Gastrocnemius medialis (tissue), 4 donors: ENCODE measurements around the gene C10orf105.

Experiments
- CTCF ChIP-seq, 5 experiments: fragments of 450-650 bp in 3 of 5; fragments of 200-600 bp in 2 of 5; sonication (generic) in 2 of 5; IDR thresholded peaks in 4 of 5; conservative IDR thresholded peaks in 1 of 5; 1 replicate in 4 of 5; 2 replicates in 1 of 5; pipeline ENCODE4 v1.5.1; 2016 to 2019; ENCODE audit warnings: antibody characterized with exemption in 5 of 5, mild to moderate bottlenecking in 3 of 5, moderate library complexity in 3 of 5
- POLR2A ChIP-seq, 2 donors: fragments of 450-650 bp; IDR thresholded peaks; one replicate each; pipeline ENCODE4 v1.6.1; 2017; ENCODE audit warnings: antibody characterized with exemption in 2 of 2, mild to moderate bottlenecking in 2 of 2, moderate library complexity in 2 of 2

DNA sequence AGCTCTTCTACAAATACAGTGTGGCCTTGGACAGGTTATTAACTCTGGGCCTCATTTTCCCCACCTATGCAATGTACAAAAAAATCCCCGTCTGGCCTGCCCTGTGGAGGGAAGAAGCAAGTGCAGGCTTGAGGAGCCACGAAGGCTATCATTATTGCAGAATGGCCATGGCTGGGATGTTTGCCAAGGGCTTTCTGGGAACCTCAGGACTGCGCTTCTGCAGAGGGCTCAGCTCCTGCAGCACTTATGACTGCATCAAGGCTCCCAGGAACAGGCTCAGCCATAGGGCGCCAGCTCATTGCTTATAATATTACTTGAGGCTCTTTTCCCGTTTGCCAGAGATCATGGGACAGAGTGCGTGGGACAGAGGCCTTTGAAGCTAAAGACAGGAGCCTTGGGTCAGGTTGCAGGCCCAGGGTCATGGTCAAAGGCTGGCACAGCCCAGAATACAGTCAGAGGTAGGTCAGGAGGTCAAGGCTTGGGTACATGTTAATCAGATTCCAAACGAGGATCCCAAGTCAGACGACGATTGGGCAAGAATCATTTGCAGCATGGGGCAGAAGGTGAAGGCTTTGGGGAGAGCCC, 20.6 kb upstream of the C10orf105 start:
- TF ChIP-seq POLR2A (IDR thresholded peaks at IDR 0.05), result no peak
- no peak for TF ChIP-seq CTCF (IDR thresholded peaks at IDR 0.05 in 4 of 5, conservative IDR thresholded peaks at IDR 0.05 in 1 of 5)
